Loucy (cell line): Measurements from ENCODE around the gene ITSN1.

ENCODE experiments used
- H2AFZ ChIP-seq: fragments of 200-600 bp; sonication (generic); 2 replicates; pipeline ENCODE4 v1.6.0; 2016; ENCODE audit warnings: antibody characterized with exemption, mild to moderate bottlenecking, low read length, moderate library complexity
- H3F3A ChIP-seq: fragments of 200-600 bp; 2 replicates; pipeline ENCODE4 v1.6.0; 2016; ENCODE audit warnings: antibody characterized with exemption, low read depth, mild to moderate bottlenecking
- H3K27me3 ChIP-seq: fragments of 200-600 bp; sonication (generic); 2 replicates; pipeline ENCODE4 v1.6.1; 2014; ENCODE audit warnings: low read length, mild to moderate bottlenecking; ENCODE audit not compliant: insufficient read depth, poor library complexity, severe bottlenecking
- H3K36me3 ChIP-seq: fragments of 200-600 bp; sonication (generic); 2 replicates; pipeline ENCODE4 v1.6.1; 2016; ENCODE audit warnings: low read length; ENCODE audit not compliant: insufficient read depth
- H3K4me1 ChIP-seq: fragments of 200-600 bp; sonication (generic); 2 replicates; pipeline ENCODE4 v1.5.1; 2014; ENCODE audit warnings: low read length, mild to moderate bottlenecking; ENCODE audit not compliant: insufficient read depth, poor library complexity, severe bottlenecking
- H3K4me2 ChIP-seq: fragments of 200-600 bp; sonication (generic); 2 replicates; pipeline ENCODE4 v1.6.0; 2014; ENCODE audit warnings: antibody characterized with exemption, low read length, low read depth, mild to moderate bottlenecking; ENCODE audit not compliant: poor library complexity, severe bottlenecking
- H3K4me3 ChIP-seq: fragments of 200-600 bp; sonication (generic); 2 replicates; pipeline ENCODE4 v1.5.1; 2014; ENCODE audit warnings: low read length, mild to moderate bottlenecking, mixed read lengths; ENCODE audit not compliant: poor library complexity, severe bottlenecking
- H3K79me2 ChIP-seq: fragments of 200-600 bp; sonication (generic); 2 replicates; pipeline ENCODE4 v1.6.1; 2014; ENCODE audit warnings: low read length; ENCODE audit not compliant: insufficient read depth
- H3K9ac ChIP-seq: fragments of 200-600 bp; sonication (generic); 2 replicates; pipeline ENCODE4 v1.6.0; 2014; ENCODE audit warnings: mild to moderate bottlenecking, low read depth, low read length, moderate library complexity; ENCODE audit not compliant: poor library complexity, severe bottlenecking
- H3K9me2 ChIP-seq: fragments of 200-600 bp; sonication (generic); replicated peaks from 2 replicates; pipeline ENCODE4 v1.6.1; 2016; ENCODE audit warnings: low read depth, low read length, mixed read lengths
- H3K9me3 ChIP-seq: fragments of 200-600 bp; sonication (generic); 2 replicates; pipeline ENCODE4 v1.6.1; 2014; ENCODE audit warnings: mild to moderate bottlenecking, antibody characterized with exemption, low read length, low read depth; ENCODE audit not compliant: insufficient read depth
- H4K20me1 ChIP-seq: fragments of 200-600 bp; sonication (generic); 2 replicates; pipeline ENCODE4 v1.6.0; 2014; ENCODE audit warnings: antibody characterized with exemption, low read length, mild to moderate bottlenecking; ENCODE audit not compliant: insufficient read depth, poor library complexity, severe bottlenecking
- CTCF ChIP-seq: fragments of 200-600 bp; sonication (generic); conservative IDR thresholded peaks from 2 replicates; pipeline ENCODE4 v1.5.1; 2014; ENCODE audit warnings: mild to moderate bottlenecking, antibody characterized with exemption, low read length
- EZH2phosphoT487 ChIP-seq: fragments of 200-600 bp; IDR thresholded peaks from 2 replicates; pipeline ENCODE4 v1.6.1; 2018; ENCODE audit warnings: antibody characterized with exemption, mild to moderate bottlenecking, moderate library complexity, borderline replicate concordance

ITSN1 gene

GRCh38 chr21:33657124-33657820, 15.0 kb downstream of the ITSN1 start:
- H3K79me2 ChIP-seq = peaks cover 26% of the 10 kb centered on the region
- H3K36me3 ChIP-seq = no peaks in the 10 kb centered on the region
- no peaks in the 10 kb centered on the region for H3K9me3 ChIP-seq
- H3K27me3 ChIP-seq = no peaks in the 10 kb centered on the region
- no peaks in the 10 kb centered on the region for H3K9me2 ChIP-seq
- no peaks in the 10 kb centered on the region for H4K20me1 ChIP-seq
- H2AFZ ChIP-seq = no peak overlapping the region
- H3K4me2 ChIP-seq = peak overlapping the region; percentile 45
- TF ChIP-seq EZH2phosphoT487 (no peak), CTCF (no peak)
- no peak overlapping the region for H3K9ac ChIP-seq
- peaks cover 30% of the 10 kb centered on the region for H3K4me1 ChIP-seq
- no peaks in the 10 kb centered on the region for H3F3A ChIP-seq
- H3K4me3 ChIP-seq = no peak overlapping the region

- Histone ChIP-seq H4K20me1 (no peaks in the 10 kb centered on the region), H2AFZ (no peak overlapping the region), H3K4me3 (no peak overlapping the region), H3F3A (no peaks in the 10 kb centered on the region), H3K36me3 (no peaks in the 10 kb centered on the region), H3K9ac (no peak overlapping the region), H3K27me3 (no peaks in the 10 kb centered on the region), H3K9me2 (no peaks in the 10 kb centered on the region), H3K4me1 (peaks cover 30% of the 10 kb centered on the region), H3K9me3 (no peaks in the 10 kb centered on the region), H3K4me2 (no peak overlapping the region), H3K79me2 (peaks cover 29% of the 10 kb centered on the region)
- TF ChIP-seq EZH2phosphoT487 = no peak
Measured at GRCh38 chr21:33658919-33659567, 16.7 kb downstream of the ITSN1 start.

- no peak overlapping the region for H3K9ac ChIP-seq
- no peaks in the 10 kb centered on the region for H3K36me3 ChIP-seq
- H3K4me2 ChIP-seq = no peak overlapping the region
- H2AFZ ChIP-seq = no peak overlapping the region
- no peaks in the 10 kb centered on the region for H3K9me3 ChIP-seq
- no peaks in the 10 kb centered on the region for H4K20me1 ChIP-seq
- peaks cover 29% of the 10 kb centered on the region for H3K79me2 ChIP-seq
- H3F3A ChIP-seq = no peaks in the 10 kb centered on the region
- TF ChIP-seq EZH2phosphoT487 = no peak
- TF ChIP-seq CTCF = no peak
- no peaks in the 10 kb centered on the region for H3K9me2 ChIP-seq
- no peak overlapping the region for H3K4me3 ChIP-seq
- no peaks in the 10 kb centered on the region for H3K27me3 ChIP-seq
- H3K4me1 ChIP-seq = peaks cover 30% of the 10 kb centered on the region
Measured at GRCh38 chr21:33659568-33659949, 17.3 kb downstream of the ITSN1 start.
